ENCODE data around the gene CDO1. TPM values are rescaled to one million over a fixed set of nuclear protein-coding genes. Genes with fewer than 3 reads are reported as not detected.

The CDO1 gene
- total and polyA plus RNA-seq, 9 of the 15 experiments (the other 6 are each of a cell fraction or from before 2014, with no cell fraction given): 0.16 to 0.22 TPM; not detected in 7

GRCh38 chr5:115841382-115842088, 25.1 kb upstream of the CDO1 start, which contains the start of the genes AP3S1 and ATG12 (continued):
- TF ChIP-seq SRSF7 (optimal IDR thresholded peaks at IDR 0.05; ENCODE audit: low read depth, low read length) (no peak), ZNF592 (IDR thresholded peaks at IDR 0.05) (0 out of 2 replicates have a peak, but pooled peaks have one; percentile 27), ZNF668 (CRISPR knock-in tag; IDR thresholded peaks at IDR 0.05) (no peak), ESRRB (CRISPR knock-in tag; IDR thresholded peaks at IDR 0.05; ENCODE audit: borderline replicate concordance) (no peak), VEZF1 (CRISPR knock-in tag; IDR thresholded peaks at IDR 0.05) (peak; percentile 97), ZNF431 (CRISPR knock-in tag; IDR thresholded peaks at IDR 0.05) (peak; percentile 14; the same call in 1 of the 2 replicates), RBM22 (IDR thresholded peaks at IDR 0.05; ENCODE audit: low read depth, low read length, poor library complexity, severe bottlenecking) (no peak), CHCHD3 (CRISPR knock-in tag; IDR thresholded peaks at IDR 0.05) (no peak), ZBTB26 (CRISPR knock-in tag; IDR thresholded peaks at IDR 0.05) (0 out of 2 replicates have a peak, but pooled peaks have one; percentile 18), ASH1L (IDR thresholded peaks at IDR 0.05; ENCODE audit: borderline replicate concordance, low read depth, partially characterized antibody) (peak; percentile 68), NCOA6 (IDR thresholded peaks at IDR 0.05) (no peak), ZNF384 (IDR thresholded peaks at IDR 0.05; ENCODE audit: low read depth, low read length) (0 out of 2 replicates have a peak, but pooled peaks have one; percentile 38), CHD4 (IDR thresholded peaks at IDR 0.05; ENCODE audit: insufficient read depth, insufficient replicate concordance, low read depth, low read length, poor library complexity, severe bottlenecking) (no peak), SNAPC5 (CRISPR knock-in tag; IDR thresholded peaks at IDR 0.05) (no peak), ZNF263 (CRISPR knock-in tag; IDR thresholded peaks at IDR 0.05; ENCODE audit: borderline replicate concordance) (no peak), SAP30 (IDR thresholded peaks at IDR 0.05; ENCODE audit: borderline replicate concordance, insufficient read depth, low read depth, low read length, poor library complexity, severe bottlenecking) (peak; percentile 46), SMAD3 (CRISPR knock-in tag; conservative IDR thresholded peaks at IDR 0.05) (no peak), ZNF23 (CRISPR knock-in tag; IDR thresholded peaks at IDR 0.05) (0 out of 2 replicates have a peak, but pooled peaks have one; percentile 2), NCOA1 (IDR thresholded peaks at IDR 0.05; ENCODE audit: low read depth) (peak; percentile 42; the same call in 1 of the 2 replicates), EGR1 (conservative IDR thresholded peaks at IDR 0.05) (peak; percentile 95), ZNF785 (CRISPR knock-in tag; IDR thresholded peaks at IDR 0.05) (no peak)
